Retina (tissue), 1 donor: ENCODE results near the gene UQCC2.

Source experiments
- DNase-seq: peaks from one replicate; pipeline ENCODE4 v3.0.0-alpha.2; 2016

The UQCC2 gene

DNA sequence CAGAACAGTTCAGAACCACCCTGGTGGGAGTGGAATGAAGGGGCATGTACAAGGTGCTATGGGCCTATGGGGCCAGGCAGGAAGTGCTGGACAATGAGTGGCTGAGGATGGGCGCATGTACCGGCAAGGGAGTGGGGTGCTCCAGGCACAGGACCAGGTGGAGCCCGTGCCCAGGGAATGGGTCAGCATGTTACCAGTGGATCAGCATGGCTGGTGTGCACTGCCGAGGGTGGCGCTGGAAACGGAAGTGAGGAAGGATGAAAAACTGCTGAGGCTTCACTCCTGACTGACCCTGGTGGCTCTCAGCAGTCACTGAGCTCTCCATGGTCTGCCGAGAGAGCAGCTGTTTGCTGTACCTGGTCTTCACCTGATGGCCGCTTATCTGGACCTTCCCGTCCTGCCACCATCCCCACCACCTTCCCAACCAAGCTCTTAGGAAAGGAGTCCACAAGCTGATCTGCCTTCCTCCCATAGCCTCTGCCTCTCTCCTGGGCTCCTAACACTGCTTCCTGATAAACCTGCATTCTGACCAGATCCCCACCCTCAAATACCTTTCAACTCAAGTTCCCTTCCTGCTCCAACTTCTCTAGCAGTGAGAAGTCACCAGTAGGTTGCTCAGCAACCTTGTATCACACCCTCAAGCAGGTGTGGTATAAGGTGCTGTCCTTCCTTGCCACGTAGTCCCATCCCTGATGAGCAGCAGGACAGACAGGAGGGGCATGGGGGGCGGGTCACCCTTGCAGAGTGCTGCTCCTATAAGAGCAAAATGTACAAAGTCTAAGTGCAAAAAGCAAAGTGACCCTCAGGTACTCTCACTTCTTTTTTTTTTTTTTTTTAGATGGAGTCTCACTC is 7.1 kb downstream of the UQCC2 start:
- DNase-seq, result no peak

DNA sequence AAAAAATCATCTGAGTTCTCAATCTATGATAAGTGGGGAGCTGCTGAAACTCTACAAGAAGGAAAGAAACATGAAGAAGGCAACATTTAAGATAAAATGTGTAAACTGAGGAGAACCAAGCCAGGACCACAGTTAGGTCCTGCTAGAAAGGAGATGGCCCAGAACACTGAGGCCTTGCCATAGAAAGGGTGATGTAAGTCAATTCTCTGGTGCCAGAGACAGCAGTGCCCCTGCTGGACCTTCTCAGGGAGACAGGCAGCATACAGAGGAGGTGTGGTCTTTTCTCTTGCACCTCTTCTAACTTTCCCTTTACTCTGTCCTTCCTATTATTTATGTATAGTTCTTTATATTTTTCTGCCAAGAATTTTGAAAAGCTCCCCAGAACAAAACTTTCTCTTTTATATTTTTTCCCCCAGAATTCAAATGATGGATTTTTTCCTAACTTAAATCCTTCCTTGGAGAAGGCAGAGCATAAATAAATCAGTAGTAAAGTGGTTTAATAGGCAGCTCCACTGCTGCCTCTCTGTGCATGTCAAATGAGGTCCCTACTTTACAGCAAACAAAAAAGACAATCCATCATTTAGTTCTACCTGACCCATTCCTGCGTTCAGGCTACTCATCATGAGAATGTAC is 9.0 kb downstream of the UQCC2 start:
- no peak for DNase-seq

DNA sequence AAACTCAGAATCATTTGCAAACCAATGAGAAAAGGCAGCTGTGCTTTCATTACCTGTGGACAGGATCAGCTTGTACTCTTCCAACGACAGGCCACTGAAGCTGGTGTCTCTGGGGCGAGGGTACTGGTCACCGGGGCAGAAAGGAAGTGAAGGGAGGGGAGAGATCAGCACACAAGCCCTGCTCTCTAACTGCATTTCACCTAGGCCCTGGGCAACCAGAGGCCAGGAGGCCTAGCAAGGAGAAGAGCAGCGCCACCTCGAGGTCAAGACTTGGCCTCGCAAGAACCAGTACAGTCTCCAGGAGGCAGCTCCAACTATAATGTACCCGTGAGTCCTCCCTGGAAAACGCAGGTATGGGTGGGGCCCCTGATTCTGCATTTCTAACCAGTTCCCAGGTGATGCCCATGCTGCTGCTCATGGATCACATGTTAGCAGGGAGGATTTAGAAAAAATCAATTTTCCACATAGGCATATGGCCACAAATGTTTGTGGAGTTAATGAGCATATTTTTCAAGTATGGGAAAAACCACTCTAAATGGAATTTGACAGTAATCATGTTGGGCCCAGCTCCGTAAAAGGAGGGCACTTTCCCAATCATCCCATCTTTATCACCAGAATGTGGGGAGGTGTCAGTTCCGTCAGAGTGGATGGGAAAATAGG is 11.0 kb downstream of the UQCC2 start:
- DNase-seq, result peak; percentile 51

DNA sequence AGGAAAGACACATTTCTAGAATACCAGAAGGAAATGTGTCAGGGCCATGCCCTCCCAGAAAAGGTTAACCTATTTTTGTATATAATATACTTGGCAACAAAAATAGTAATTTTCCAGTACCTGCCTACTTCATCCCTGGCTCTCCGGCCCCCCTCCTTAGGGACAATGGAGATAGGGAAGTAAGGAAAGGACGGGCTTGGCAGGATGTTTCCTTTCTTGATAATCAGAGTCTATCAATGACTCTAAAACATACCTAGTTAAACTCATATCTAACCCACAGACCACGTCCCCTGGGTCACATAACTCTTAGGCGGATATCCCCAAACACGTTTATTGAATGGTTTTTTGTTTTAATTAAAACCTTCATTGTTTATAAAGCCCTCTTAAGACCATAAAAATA is 11.8 kb downstream of the UQCC2 start:
- no peak for DNase-seq

DNA sequence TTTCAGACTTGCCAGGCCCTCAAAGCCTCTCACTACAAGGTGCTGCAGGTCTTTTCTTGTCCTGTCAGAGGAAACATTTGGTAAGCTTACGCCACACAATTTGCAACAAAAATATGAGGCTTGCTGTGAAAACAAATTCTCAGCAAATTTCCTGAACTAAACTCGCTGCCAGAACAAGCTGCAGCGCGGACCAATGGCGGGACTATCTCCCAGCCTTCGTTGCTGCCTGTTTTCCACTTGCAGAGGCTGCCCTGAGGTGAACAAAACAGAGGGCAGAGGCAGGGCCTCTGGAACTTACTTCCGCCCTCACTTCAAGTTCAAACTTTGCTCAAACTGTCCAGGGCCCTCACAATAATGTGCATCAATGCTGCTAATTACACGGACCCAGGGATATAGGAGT is 12.4 kb downstream of the UQCC2 start:
- no peak for DNase-seq

DNA sequence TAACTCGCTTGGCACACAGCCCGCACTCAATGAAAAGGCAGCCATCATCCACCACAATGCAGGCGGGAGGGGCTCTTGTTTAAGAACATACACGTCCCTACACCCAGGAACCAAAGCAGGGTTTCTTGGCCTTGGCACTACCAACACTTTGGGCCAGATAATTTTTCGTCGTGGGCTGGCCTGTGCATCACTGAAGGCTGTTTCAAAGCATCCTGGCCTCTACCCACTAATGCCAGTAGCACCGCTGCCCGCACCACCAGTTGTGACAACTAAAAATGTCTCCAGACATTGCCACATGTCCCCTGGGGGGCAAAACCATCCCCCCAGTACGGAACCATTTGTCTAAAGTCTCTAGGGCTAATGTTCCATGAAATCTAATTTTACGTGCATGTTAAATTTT is 13.0 kb downstream of the UQCC2 start:
- DNase-seq, result no peak

DNA sequence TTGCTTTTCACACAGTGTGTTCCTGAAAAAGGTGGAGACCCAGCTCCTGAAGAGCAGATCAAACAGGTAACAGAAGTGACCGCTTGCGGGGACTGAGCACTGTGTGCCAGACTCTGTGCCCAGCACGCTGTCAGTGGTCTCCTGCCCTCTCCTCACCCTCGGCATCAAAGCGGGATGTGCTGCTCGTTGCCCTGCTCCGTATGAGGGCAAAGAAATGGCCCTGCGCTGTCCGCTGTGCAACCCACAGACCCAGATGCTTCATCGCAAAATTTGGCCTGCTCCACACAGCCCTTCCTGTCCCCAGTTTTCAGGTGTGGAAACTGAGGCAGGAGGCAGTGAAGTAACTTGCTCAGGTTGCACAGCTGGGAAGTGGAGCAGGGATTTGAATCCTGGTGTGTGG is 13.7 kb downstream of the UQCC2 start:
- no peak for DNase-seq

DNA sequence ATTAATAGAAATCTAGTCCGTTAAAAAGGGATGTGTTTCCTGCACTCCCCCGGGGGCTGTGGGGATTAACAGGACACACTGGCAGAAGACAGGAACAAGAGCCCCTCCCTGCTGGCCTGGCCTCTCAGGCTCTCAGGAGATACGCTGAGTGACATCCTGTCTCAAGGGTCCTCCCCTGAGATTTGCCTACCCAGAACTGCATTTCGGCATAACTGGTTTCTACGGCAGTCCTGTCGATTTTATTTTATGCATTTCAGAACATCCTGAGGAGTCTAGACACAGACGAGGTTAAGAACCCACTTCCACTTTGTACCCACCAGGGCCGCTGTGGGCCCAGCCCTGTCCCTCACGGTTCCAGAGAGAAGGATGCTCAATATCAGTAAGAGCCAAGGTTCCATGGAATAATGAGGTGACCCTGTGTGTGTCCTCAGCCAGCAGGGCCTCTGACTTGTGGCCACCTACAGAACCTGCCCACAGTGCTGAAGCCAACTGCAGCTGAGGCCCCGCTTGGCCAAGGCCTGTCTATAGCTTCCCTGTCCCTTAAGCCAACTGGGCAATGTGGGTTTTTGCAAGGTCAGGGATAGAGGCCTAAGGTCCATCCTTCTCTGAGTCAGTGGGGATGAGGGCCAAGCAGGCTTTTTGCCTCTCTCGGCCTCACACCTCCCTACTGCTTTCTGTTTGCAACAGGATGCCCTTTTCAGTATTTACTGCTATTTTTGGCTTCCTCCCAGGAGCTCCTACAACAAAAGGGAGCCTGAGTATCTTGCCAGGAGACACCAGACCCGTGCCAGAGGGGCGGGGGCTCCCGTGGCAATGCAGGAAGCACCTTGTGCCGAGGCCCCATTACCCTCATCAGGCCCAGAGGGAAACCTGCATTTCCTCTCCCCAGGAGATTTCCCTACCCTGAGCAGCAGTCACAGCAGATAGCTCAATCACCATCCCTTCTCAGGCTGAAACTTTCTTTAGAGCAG is 14.7 kb downstream of the UQCC2 start:
- DNase-seq, result no peak

DNA sequence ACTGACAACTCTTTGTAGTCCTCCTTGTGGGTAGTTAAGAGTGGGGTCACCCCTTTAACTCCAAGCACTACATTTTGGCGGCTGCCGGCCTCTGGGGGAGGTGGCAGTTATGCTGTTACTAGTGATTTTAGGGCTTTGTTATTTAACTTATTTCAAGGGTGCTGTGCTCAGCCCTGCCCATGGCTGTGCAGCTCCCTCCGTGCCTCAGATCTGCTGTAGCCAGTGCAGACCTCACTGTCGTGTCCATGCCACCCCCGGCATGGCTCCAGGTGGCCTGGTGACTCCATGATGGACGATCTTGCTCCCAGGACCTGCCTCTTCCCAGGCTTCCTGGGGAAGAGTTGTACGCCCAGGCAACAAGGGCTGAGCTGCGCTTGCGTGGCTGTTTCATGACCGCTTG is 15.4 kb downstream of the UQCC2 start:
- DNase-seq, result no peak

DNA sequence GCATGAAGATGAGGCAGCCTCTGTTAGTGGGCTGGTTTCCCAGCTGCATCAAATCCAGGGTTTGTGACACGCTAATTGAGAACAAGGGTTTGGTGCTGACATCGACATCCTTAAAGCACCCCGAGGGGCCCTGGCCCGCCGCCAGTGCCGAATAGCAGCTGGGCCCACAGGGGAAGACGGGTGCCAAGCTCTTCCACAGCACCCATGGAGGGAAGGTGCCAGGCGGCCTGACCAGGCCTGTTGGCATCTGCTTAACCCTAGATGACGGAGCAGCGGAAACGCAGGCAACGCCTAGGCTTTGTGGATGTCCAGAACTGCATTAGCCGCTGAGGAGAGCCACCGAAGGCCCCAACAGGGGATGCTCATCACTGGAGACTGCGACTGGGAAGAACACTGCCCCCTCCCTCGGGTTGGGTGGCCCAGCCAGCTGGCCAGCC is 16.0 kb downstream of the UQCC2 start:
- DNase-seq, result no peak

DNA sequence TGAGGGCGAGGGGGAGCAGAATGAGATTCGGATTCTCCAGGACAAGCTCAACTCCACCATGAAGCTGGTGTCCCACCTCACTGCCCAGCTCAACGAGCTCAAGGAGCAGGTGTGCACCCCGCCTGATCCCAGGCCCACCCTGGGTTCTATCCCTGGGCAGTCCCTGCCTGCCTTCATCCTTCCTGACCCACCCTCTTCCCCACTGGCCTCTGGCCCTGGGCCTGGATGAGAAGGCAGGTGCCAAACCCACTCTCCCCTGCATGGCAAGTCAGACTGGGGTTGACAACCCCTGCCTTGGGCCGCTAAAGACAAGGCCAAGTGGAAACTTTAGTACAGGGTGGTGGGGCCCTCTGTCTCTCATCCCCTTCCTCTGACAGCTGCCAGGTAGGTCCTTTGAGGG is 16.5 kb downstream of the UQCC2 start:
- DNase-seq, result no peak

DNA sequence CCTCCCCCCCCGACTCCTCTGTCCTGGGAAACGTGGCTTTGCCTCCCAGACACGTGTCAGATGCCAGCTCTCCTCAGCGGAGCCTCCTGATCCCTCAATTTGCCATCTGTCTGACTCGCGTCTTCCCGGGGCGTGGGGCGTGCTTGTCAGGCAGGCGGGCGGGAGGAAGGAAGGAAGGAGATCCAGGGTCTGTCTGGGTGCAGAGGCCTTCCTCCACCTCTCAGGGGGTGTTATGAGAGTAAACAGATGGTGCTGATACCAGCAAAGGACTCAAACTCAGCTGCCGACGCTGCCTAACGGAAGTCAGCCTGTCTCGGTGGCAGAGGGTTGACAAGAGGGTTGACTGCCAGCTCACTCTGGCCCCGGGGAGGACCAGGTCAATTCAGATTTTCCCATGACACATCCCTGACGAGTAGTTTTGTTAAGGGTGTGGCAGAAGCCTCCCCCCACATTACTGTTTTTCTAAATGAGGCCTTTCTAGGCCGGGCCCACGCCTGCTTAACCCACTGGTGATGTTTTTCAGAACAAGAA is 17.0 kb downstream of the UQCC2 start:
- DNase-seq, result peak; percentile 76

DNA sequence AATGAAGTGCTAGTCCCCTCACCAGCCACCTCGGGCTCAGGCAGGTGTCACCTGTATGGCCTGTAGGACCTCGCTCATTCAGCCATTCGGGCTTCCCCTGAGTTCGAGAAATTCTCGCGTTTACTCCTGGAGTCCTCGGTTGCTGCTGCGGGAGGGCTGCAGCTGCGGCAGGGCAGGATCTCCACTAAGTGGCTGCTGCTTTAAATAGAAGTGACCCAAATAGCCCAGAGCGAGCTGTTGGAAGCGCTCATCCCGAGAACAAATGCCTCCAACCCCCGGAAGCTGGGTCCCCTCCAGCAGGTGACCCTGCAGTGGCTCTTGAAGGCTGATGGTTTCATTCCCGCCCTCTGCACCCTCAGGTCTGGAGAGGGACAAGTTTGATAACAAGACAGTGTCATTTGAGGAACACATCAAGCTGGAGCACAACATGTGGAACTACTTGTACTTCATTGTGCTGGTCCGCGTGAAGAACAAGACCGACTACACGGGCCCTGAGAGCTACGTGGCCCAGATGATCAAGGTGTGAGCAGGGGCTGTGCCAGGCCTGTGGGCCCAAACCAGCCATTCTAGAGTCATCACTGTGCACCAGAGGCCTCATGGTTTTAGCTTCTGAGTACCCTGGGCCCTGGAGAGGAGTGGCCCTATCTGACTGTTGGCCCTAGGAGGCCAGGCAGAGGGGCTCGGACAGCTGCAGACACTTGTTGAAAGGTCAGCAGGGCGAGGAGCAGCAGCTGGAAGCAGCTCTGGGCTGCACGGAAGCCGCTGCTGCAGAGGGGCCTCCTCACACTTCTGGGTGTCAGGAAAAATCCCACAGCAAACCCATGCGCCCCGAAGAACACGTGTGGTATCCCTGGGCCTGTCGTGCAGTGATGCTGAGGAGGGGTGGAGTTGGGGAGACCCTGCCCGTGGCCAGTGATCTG is 18.1 kb downstream of the UQCC2 start:
- no peak for DNase-seq

DNA sequence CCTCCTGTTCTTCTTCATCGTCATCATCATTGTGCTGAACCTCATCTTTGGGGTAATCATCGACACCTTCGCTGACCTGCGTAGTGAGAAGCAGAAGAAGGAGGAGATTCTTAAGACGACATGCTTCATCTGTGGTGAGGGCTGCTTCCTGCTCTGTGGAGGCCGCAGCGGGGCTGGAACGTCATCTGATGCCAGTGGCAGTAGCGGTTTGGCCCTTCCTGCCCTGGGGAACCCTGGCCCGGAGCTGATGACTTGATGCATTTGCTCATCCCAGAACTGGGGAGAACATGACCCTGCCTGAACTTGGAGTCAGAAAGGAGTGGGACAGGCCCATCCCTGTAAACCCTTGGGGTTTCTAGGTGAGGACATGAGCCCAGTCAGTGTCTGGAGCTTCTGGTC is 18.7 kb downstream of the UQCC2 start:
- DNase-seq, result no peak

DNA sequence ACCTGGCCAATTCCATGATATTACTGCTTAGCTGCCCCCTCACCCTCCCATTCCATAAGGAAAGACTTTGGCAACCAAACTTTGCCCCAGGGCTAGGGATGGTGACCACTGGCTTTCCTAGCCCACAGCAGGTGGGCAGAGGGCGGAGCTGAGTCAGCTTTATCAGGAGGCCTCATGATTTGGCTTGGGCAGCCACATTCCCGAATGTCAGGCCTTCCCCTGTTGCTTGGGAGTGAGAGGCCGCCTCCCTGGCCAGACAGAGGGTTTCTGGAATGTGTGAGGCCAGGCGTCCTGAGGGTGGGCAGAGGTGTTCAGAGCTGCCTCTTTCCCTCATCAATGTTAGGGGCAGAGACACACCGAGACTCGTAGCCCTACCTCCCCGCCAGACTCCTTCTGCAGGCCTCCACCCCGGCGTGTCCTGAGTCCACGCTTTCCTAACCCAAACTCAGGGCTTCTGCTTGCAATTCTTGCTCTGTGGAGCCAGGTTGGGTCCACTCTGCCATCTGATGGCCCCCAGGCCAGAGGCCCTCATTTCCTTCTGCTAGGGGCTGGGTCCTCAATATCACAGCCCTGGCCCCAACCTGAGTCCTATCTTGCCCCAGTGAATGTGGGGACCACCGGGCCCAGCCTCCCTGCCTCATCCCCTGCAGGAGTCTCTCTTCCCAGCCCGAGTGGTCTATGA is 19.3 kb downstream of the UQCC2 start:
- no peak for DNase-seq

DNA sequence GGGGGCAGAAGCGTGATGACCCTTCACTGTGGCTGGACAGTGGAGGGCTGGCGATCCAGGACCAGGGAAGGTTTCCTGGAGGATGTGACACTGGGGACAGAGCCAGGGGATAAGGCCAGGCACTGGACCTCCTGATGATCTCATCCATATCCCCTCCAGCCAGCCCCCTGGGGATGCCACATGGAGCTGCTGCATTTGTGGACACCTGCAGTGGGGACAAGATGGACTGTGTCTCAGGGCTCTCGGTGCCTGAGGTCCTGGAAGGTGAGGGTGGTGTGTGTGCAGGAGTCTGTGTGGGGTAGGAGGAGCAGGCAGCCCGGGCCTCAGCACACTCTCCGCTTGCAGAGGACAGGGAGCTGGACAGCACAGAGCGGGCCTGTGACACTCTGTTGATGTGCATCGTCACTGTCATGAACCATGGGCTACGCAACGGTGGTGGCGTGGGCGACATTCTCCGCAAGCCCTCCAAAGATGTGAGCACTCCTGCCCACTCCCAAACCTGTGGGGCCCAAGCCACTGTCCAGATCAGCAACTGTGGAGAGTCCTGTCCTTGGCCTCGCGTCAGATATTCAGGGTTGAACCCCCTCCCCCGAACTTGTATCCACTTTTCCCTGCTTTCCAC is 19.9 kb downstream of the UQCC2 start:
- DNase-seq, result no peak

DNA sequence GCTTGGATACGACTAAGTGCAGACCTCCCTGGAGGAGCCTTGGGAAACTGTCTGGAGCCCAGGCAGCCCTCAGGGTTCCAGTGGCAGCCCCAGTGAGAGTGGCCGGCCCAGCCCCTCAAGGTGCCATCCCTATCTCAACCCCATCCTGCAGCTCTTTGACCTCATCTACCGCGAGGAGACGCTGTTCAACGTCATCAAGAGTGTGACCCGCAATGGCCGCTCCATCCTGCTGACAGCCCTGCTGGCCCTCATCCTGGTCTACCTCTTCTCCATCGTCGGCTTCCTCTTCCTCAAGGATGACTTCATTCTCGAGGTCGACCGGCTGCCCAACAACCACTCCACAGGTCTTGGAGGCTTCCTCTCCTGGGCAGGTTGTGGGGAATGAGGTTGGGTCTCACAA is 20.7 kb downstream of the UQCC2 start:
- no peak for DNase-seq

DNA sequence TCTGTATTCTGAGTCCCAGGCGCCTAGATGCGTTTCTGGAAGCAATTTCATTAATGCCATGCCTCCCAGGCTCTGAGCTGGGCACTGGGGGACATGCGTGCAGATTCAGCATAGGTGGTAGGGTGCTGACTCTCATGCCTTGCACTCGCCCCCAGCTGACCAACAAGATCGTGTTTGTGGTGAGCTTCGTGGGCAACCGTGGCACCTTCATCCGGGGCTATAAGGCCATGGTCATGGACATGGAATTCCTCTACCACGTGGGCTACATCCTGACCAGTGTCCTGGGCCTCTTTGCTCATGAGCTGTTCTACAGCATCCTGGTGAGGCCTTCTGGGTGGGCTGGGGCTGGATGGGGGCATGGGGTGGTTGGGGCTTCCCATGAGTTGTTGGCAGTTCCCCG is 21.6 kb downstream of the UQCC2 start:
- no peak for DNase-seq

DNA sequence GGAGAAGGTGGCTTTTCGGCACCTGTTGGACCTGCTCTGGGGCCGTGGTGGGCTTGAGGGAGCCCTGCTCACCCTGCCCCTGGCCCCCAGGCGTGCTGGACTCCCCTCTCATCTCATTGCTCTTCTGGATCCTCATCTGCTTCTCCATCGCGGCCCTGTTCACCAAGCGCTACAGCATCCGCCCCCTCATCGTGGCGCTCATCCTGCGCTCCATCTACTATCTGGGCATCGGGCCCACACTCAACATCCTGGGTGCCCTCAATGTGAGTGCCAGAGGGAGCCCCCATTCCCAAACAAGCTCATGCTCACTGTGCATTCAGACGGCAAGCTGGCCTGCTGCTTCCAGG is 22.4 kb downstream of the UQCC2 start:
- DNase-seq, result no peak

DNA sequence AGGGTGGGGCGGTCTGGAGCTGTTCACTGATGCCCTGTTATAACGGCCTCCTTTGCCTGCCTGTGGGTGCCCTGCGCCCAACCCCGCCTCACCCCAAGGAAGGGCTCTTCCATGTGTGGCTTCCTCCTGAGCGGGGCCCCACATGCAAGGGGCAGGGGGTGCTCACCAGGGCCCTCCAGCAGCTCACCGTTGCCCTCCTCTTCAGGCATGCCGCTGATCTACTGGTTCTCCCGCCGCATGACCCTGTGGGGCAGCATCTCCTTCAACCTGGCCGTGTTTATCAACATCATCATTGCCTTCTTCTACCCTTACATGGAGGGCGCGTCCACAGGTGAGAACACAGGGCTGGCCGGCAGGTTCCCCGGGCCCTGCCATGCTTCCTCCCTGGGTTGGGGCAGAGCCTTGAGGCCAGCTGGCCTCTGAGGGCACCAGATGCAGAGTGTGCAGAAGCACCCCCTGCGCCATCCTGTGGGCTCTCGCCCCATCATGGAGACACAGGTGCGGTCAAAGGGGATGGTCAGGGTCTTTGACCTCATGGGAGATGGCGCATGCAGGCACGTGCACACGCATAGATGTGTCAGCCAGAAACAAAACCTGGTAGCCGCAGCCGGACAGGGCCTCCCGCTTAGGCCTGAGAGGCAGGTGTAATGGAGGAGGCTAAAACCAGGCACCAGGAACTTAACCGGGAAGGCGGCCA is 22.9 kb downstream of the UQCC2 start:
- DNase-seq, result no peak
